Endothelial cell of umbilical vein (primary cell): ENCODE measurements around the gene DHX35. TPM values are rescaled to one million over a fixed set of nuclear protein-coding genes. Genes with fewer than 3 reads are reported as not detected.

Experiments
- BruUV-seq: library from RNA; stranded (reverse); fragments of 400-500 nt; replicated peaks from 2 replicates; lab custom pipeline; 2021; lab: Mats Ljungman, UMichigan
- CTCF ChIA-PET: fragments of 300-600, 350-600 bp; sonication (Branson Sonifier 250); formaldehyde crosslinking; loops from one replicate; lab custom pipeline; 2021; ENCODE audit warnings: antibody characterized with exemption, inconsistent platforms; lab: Charles Lee
- POLR2A ChIA-PET: fragments of 300-600, 350-600 bp; sonication (Branson Sonifier 250); formaldehyde crosslinking; loops from one replicate; lab custom pipeline; 2021; ENCODE audit warnings: antibody characterized with exemption, inconsistent platforms; lab: Charles Lee
- DNase-seq: peaks from one replicate; pipeline ENCODE4 v3.0.0-alpha.2; 2011; ENCODE audit warnings: low read depth, low spot score
- FAIRE-seq: peaks from 2 replicates; lab custom pipeline; 2011; peaks lifted over from hg19 to GRCh38; lab: Jason Lieb, UNC
- H2AFZ ChIP-seq: 2 replicates; pipeline ENCODE4 v1.6.0; 2012; ENCODE audit warnings: low read depth, low read length, control low read depth, inconsistent platforms
- H3K27ac ChIP-seq: 2 replicates; pipeline ENCODE4 v1.5.1; 2011; ENCODE audit warnings: low read depth, mild to moderate bottlenecking, control low read depth, low read length, moderate library complexity; ENCODE audit not compliant: insufficient read depth
- H3K27me3 ChIP-seq, 2 experiments: 2 replicates each; pipeline versions ENCODE4 v1.6.0 to v1.6.1; 2011; ENCODE audit warnings: low read length in 2 of 2, mixed read lengths in 1 of 2; ENCODE audit not compliant: control insufficient read depth in 2 of 2, insufficient read depth in 2 of 2
- H3K36me3 ChIP-seq, 2 experiments: 2 replicates in 1 of 2; 3 replicates in 1 of 2; pipeline ENCODE4 v1.5.1; 2011; ENCODE audit warnings: low read length in 2 of 2, mild to moderate bottlenecking in 1 of 2, moderate library complexity in 1 of 2; ENCODE audit not compliant: control insufficient read depth in 2 of 2, insufficient read depth in 2 of 2; ENCODE audit errors: extremely low read depth in 1 of 2
- H3K4me1 ChIP-seq: 3 replicates; pipeline ENCODE4 v1.5.1; 2011; ENCODE audit warnings: mild to moderate bottlenecking, low read length; ENCODE audit not compliant: control insufficient read depth, insufficient read depth; ENCODE audit errors: extremely low read depth
- H3K4me2 ChIP-seq: 2 replicates; pipeline ENCODE4 v1.6.1; 2011; ENCODE audit warnings: low read length, control low read depth, mixed read lengths; ENCODE audit not compliant: insufficient read depth
- H3K4me3 ChIP-seq, 3 experiments: fragments of 200-600 bp in 1 of 3; sonication (generic), shearing (Covaris generic) in 1 of 3; replicated peaks in 1 of 3; 2 replicates each; pipeline ENCODE4 v1.5.1; 2011 to 2016; ENCODE audit warnings: control low read depth in 3 of 3, low read length in 3 of 3, mild to moderate bottlenecking in 2 of 3, inconsistent platforms in 1 of 3, low read depth in 1 of 3, moderate library complexity in 1 of 3; ENCODE audit not compliant: insufficient read depth in 1 of 3
- H3K79me2 ChIP-seq: 2 replicates; pipeline ENCODE4 v1.6.0; 2012; ENCODE audit warnings: low read length, inconsistent platforms; ENCODE audit not compliant: control insufficient read depth, insufficient read depth
- H3K9ac ChIP-seq: replicated peaks from 2 replicates; pipeline ENCODE3; 2011; ENCODE audit warnings: low read length, control low read depth; ENCODE audit not compliant: insufficient read depth; ENCODE audit errors: extremely low read depth
- H3K9me1 ChIP-seq: replicated peaks from 3 replicates; pipeline ENCODE4 v1.6.0; 2011; ENCODE audit warnings: mild to moderate bottlenecking, low read length; ENCODE audit not compliant: control insufficient read depth, insufficient read depth; ENCODE audit errors: extremely low read depth
- H3K9me3 ChIP-seq: replicated peaks from 2 replicates; pipeline ENCODE4 v1.5.1; 2012; ENCODE audit warnings: low read length, inconsistent platforms; ENCODE audit not compliant: control insufficient read depth, insufficient read depth
- H4K20me1 ChIP-seq: replicated peaks from 2 replicates; pipeline ENCODE3; 2011; ENCODE audit warnings: mild to moderate bottlenecking, low read length; ENCODE audit not compliant: control insufficient read depth, insufficient read depth; ENCODE audit errors: extremely low read depth
- CTCF ChIP-seq, 2 donors: IDR thresholded peaks; 1 replicate in 1 of 2; 2 replicates in 1 of 2; pipeline ENCODE4 v1.5.1; 2011; ENCODE audit warnings: low read length in 2 of 2, mild to moderate bottlenecking in 2 of 2, moderate library complexity in 2 of 2, control low read depth in 1 of 2, inconsistent platforms in 1 of 2, low read depth in 1 of 2; ENCODE audit not compliant: insufficient read depth in 1 of 2; ENCODE audit errors: extremely low read depth in 1 of 2
- EZH2 ChIP-seq: IDR thresholded peaks from 2 replicates; pipeline ENCODE4 v1.6.1; 2012; ENCODE audit warnings: borderline replicate concordance, low read depth, mild to moderate bottlenecking, moderate library complexity, low read length, inconsistent platforms; ENCODE audit not compliant: severe bottlenecking
- FOS ChIP-seq: IDR thresholded peaks from 2 replicates; pipeline ENCODE4 v1.6.1; 2011; ENCODE audit warnings: mild to moderate bottlenecking, low read length, moderate library complexity, borderline replicate concordance; ENCODE audit not compliant: insufficient read depth
- GATA2 ChIP-seq: IDR thresholded peaks from 2 replicates; pipeline ENCODE4 v1.7.0; 2011; ENCODE audit warnings: low read depth, mild to moderate bottlenecking, moderate library complexity, mixed read lengths, low read length; ENCODE audit not compliant: insufficient read length, insufficient read depth
- JUN ChIP-seq: IDR thresholded peaks from 2 replicates; pipeline ENCODE4 v1.6.1; 2011; ENCODE audit warnings: borderline replicate concordance, low read depth; ENCODE audit not compliant: insufficient read length, insufficient read depth
- MAX ChIP-seq: IDR thresholded peaks from 2 replicates; pipeline ENCODE4 v1.6.1; 2011; ENCODE audit not compliant: insufficient read depth, insufficient read length
- MYC ChIP-seq: IDR thresholded peaks from one replicate; pipeline ENCODE4 v1.6.1; 2011; ENCODE audit warnings: mild to moderate bottlenecking, low read depth, low read length
- POLR2A ChIP-seq: IDR thresholded peaks from 2 replicates; pipeline ENCODE4 v1.6.1; 2012; ENCODE audit warnings: low read depth, mild to moderate bottlenecking, control low read depth, low read length
- POLR2AphosphoS5 ChIP-seq: IDR thresholded peaks from 2 replicates; pipeline ENCODE4 v1.6.1; 2012; ENCODE audit warnings: low read depth, mild to moderate bottlenecking, control low read depth, low read length, moderate library complexity; ENCODE audit not compliant: insufficient read depth
- dilution Hi-C: fragments of 300-500 bp; cut with MboI; formaldehyde crosslinking; loops from one replicate; pipeline ENCODE4 v1.15.0; 2019; ENCODE audit warnings: low sequenced_read_pairs; ENCODE audit not compliant: extremely low pct_ligation_motif_present
- intact Hi-C: fragments of 100-400 bp; cut with micrococcal nuclease; formaldehyde crosslinking; loops from one replicate; pipeline ENCODE4 v1.10.0; 2022
- polyA plus RNA-seq, 4 experiments: library from polyadenylated mRNA; depleted of rRNA in 3 of 4; stranded (reverse) in 3 of 4; unstranded in 1 of 4; fragments of >200 nt; gene quantifications; 2 replicates each; pipeline versions ENCODE4 v1.2.1 to v1.2.3, GENCODE V29; 2011 to 2012; ENCODE audit warnings: missing spikeins in 1 of 4
- total RNA-seq: library from RNA; stranded (reverse); gene quantifications from 2 replicates; pipeline ENCODE4 v1.2.3, GENCODE V29; 2021

Gene DHX35
- total and polyA plus RNA-seq, 2 donors (not counting 3 experiments of a cell fraction or from before 2014, with no cell fraction given) = 10.0 to 13.0 TPM

GRCh38 chr20:39072132-39072531 lies 110.0 kb downstream of the DHX35 start:
- dilution Hi-C loops = no loop called here
- Histone ChIP-seq H3K9me3 (no peaks in the 10 kb centered on the region), H3K4me2 (no peak overlapping the region), H3K27ac (no peak overlapping the region), H3K79me2 (no peaks in the 10 kb centered on the region), H3K9ac (no peak overlapping the region), H3K4me1 (no peaks in the 10 kb centered on the region), H3K36me3 (no peaks in the 10 kb centered on the region), H2AFZ (no peak overlapping the region), H3K4me3 (no peak overlapping the region), H3K27me3 (peaks cover 8% of the 10 kb centered on the region in 2 experiments), H4K20me1 (no peaks in the 10 kb centered on the region), H3K9me1 (no peaks in the 10 kb centered on the region)
- DNase-seq (no peak), FAIRE-seq (no peak)
- BruUV-seq = no TSS peak
- intact Hi-C loops = no loop called here
- POLR2A ChIA-PET = no interaction called here
- TF ChIP-seq MAX (no peak), EZH2 (no peak)
- CTCF ChIA-PET = interaction anchor here (0.7 to 7.5 kb wide), 2 partner anchors 9 to 15 kb away, joined by 3 to 50 read pairs; no protein-coding TSS in a partner anchor

- POLR2A ChIA-PET = no interaction called here
- CTCF ChIA-PET = interaction anchor here (0.7 to 7.5 kb wide), 2 partner anchors 9 to 15 kb away, joined by 3 to 50 read pairs; no protein-coding TSS in a partner anchor
- H3K9ac ChIP-seq = no peak overlapping the region
- no peaks in the 10 kb centered on the region for H3K4me1 ChIP-seq
- H4K20me1 ChIP-seq = no peaks in the 10 kb centered on the region
- DNase-seq (no peak), FAIRE-seq (no peak)
- no peak overlapping the region for H2AFZ ChIP-seq
- no peak overlapping the region for H3K4me2 ChIP-seq
- H3K27ac ChIP-seq = no peak overlapping the region
- dilution Hi-C loops (no loop called here), intact Hi-C loops (no loop called here)
- TF ChIP-seq MYC (no peak), MAX (no peak), POLR2AphosphoS5 (no peak), EZH2 (no peak), POLR2A (no peak), JUN (no peak), GATA2 (no peak), FOS (no peak), CTCF (IDR thresholded peaks at IDR 0.05; ENCODE audit: extremely low read depth in 1 of 2, insufficient read depth in 1 of 2, low read depth in 1 of 2, low read length in 2 of 2) (no peak)
- no peaks in the 10 kb centered on the region for H3K36me3 ChIP-seq
- H3K79me2 ChIP-seq = no peaks in the 10 kb centered on the region
- peaks cover 6 to 8% of the 10 kb centered on the region in 2 experiments for H3K27me3 ChIP-seq
- no peak overlapping the region for H3K4me3 ChIP-seq
- H3K9me3 ChIP-seq = no peaks in the 10 kb centered on the region
- BruUV-seq = no TSS peak
- H3K9me1 ChIP-seq = no peaks in the 10 kb centered on the region
Measured at GRCh38 chr20:39072653-39073052, 110.5 kb downstream of the DHX35 start.
